ENCODE data around the gene TTBK2. TPM values are rescaled to one million over a fixed set of nuclear protein-coding genes. Genes with fewer than 3 reads are reported as not detected.

Gene TTBK2
- total RNA-seq, 2 donors from 2014 or later: 17.9 to 24.8 TPM

GRCh38 chr15:42826251-42826890 is 94.2 kb downstream of the TTBK2 start:
- no peak overlapping the region for H3K27ac Mint-ChIP-seq
- H3K4me3 ChIP-seq (ENCODE audit: low read length): no peak overlapping the region
- H3K27me3 ChIP-seq (ENCODE audit: control insufficient read depth, insufficient read depth, low read length, poor library complexity, severe bottlenecking): no peaks in the 10 kb centered on the region
- TF ChIP-seq CTCF (conservative IDR thresholded peaks at IDR 0.05): no peak
- no peaks in the 10 kb centered on the region for H3K9me3 ChIP-seq (ENCODE audit: control insufficient read depth, low read length)
- H3K36me3 ChIP-seq (ENCODE audit: control insufficient read depth, insufficient read depth, low read length): no peaks in the 10 kb centered on the region
- no peaks in the 10 kb centered on the region for H3K4me1 ChIP-seq (ENCODE audit: control insufficient read depth, insufficient read depth, low read length)
- no peak overlapping the region for H3K9ac ChIP-seq (ENCODE audit: extremely low read depth, low read length, poor library complexity, severe bottlenecking)
- H3K4me1 Mint-ChIP-seq: no peaks in the 10 kb centered on the region
- DNase-seq: no peak
- H3K4me3 Mint-ChIP-seq: no peak overlapping the region
- H3K36me3 Mint-ChIP-seq (ENCODE audit: low read depth): peaks cover 18% of the 10 kb centered on the region
- WGBS, 2 experiments (ENCODE audit: insufficient coverage in 1 of 2, insufficient read length in 1 of 2): 93 to 94% methylated on average over 3 to 4 of the region's 4 CpGs
- no peak overlapping the region for H3K27ac ChIP-seq (ENCODE audit: low read depth, low read length)
- no peaks in the 10 kb centered on the region for H3K27me3 Mint-ChIP-seq (ENCODE audit: insufficient read depth)
- no peaks in the 10 kb centered on the region for H3K9me3 Mint-ChIP-seq

GRCh38 chr15:42825599-42825998 is 95.0 kb downstream of the TTBK2 start:
- TF ChIP-seq CTCF (conservative IDR thresholded peaks at IDR 0.05): no peak
- 99 to 100% methylated on average over 7 to 8 of the region's 8 CpGs for WGBS, 2 experiments (ENCODE audit: insufficient coverage in 1 of 2, insufficient read length in 1 of 2)
- Mint-ChIP-seq H3K4me3 (no peak overlapping the region), H3K4me1 (no peaks in the 10 kb centered on the region), H3K27ac (no peak overlapping the region), H3K9me3 (no peaks in the 10 kb centered on the region), H3K27me3 (ENCODE audit: insufficient read depth) (no peaks in the 10 kb centered on the region), H3K36me3 (ENCODE audit: low read depth) (peaks cover 19% of the 10 kb centered on the region)
- Histone ChIP-seq H3K27me3 (ENCODE audit: control insufficient read depth, insufficient read depth, low read length, poor library complexity, severe bottlenecking) (no peaks in the 10 kb centered on the region), H3K27ac (ENCODE audit: low read depth, low read length) (no peak overlapping the region), H3K9ac (ENCODE audit: extremely low read depth, low read length, poor library complexity, severe bottlenecking) (no peak overlapping the region), H3K4me1 (ENCODE audit: control insufficient read depth, insufficient read depth, low read length) (no peaks in the 10 kb centered on the region), H3K9me3 (ENCODE audit: control insufficient read depth, low read length) (no peaks in the 10 kb centered on the region), H3K36me3 (ENCODE audit: control insufficient read depth, insufficient read depth, low read length) (no peaks in the 10 kb centered on the region), H3K4me3 (ENCODE audit: low read length) (no peak overlapping the region)
- no peak for DNase-seq

GRCh38 chr15:42820811-42821210 is 99.8 kb downstream of the TTBK2 start:
- H3K36me3 Mint-ChIP-seq (ENCODE audit: low read depth): peaks cover 13% of the 10 kb centered on the region

More at GRCh38 chr15:42820811-42821210, 99.8 kb downstream of the TTBK2 start:
- H3K9me3 Mint-ChIP-seq: no peaks in the 10 kb centered on the region
- H3K27ac Mint-ChIP-seq: no peak overlapping the region
- no peak overlapping the region for H3K9ac ChIP-seq (ENCODE audit: extremely low read depth, low read length, poor library complexity, severe bottlenecking)
- no peak for DNase-seq
- no peaks in the 10 kb centered on the region for H3K27me3 Mint-ChIP-seq (ENCODE audit: insufficient read depth)
- no peak for TF ChIP-seq CTCF (conservative IDR thresholded peaks at IDR 0.05)
- H3K36me3 ChIP-seq (ENCODE audit: control insufficient read depth, insufficient read depth, low read length): no peaks in the 10 kb centered on the region
- no peaks in the 10 kb centered on the region for H3K27me3 ChIP-seq (ENCODE audit: control insufficient read depth, insufficient read depth, low read length, poor library complexity, severe bottlenecking)
- no peaks in the 10 kb centered on the region for H3K4me1 Mint-ChIP-seq
- WGBS, 2 experiments (ENCODE audit: insufficient coverage in 1 of 2, insufficient read length in 1 of 2): 86 to 97% methylated on average over 1 to 3 of the region's 3 CpGs
- H3K9me3 ChIP-seq (ENCODE audit: control insufficient read depth, low read length): no peaks in the 10 kb centered on the region
- H3K4me3 ChIP-seq (ENCODE audit: low read length): no peak overlapping the region
- H3K4me1 ChIP-seq (ENCODE audit: control insufficient read depth, insufficient read depth, low read length): no peaks in the 10 kb centered on the region
- H3K27ac ChIP-seq (ENCODE audit: low read depth, low read length): no peak overlapping the region
- H3K4me3 Mint-ChIP-seq: no peak overlapping the region
